ENCODE results near the gene COG8.
A peak's percentile ranks its signal among the peaks of the same experiment; 100 is the strongest.

The COG8 gene

DNA sequence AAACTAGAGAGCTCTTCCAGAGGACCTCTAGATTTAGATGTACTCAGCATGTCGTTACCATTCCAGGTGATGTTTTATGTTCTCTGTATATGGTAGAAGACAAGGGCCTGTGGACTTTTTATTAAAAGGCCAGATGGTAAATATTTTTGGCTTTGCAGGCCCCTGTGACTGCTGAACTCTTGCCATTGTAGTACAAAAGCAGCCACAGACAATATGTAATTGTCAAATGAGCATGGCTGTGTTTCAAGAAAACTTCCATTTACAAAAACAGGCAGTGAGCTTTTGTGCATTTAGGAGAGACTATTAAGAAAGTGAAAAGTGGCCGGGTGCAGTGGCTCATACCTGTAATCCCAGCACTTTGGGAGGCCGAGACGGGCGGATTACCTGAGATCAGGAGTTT lies 4.8 kb upstream of the COG8 start:
- DNase-seq: no peak

DNA sequence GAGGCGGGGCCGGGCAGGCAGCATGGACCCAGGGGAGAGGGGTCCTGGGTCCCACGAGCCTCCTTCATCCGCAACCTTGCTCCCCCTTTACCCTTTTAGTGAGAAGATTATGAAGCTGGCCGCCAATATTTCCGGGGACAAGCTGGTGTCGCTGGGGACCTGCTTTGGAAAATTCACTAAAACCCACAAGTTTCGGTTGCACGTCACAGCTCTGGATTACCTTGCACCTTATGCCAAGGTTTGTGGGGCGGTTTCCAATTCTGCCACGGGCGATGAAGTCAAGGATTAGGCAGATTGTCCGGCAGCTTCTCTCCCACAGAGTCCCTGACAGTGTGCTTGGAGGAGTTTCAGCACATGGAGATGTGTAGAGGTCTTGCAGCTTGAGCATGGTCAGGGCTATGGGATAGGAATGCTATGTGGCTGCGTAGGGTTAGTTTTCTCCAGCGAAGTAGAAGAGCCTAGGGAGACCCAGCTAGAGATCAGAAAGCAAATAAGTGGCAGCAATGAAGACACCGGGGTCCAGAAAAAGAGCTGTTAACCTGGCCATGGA lies 806 bp upstream of the COG8 start:
- DNase-seq: no peak

GRCh38 chr16:69338557-69339288 lies 641 bp downstream of the COG8 start:
- no peak for DNase-seq

- no peak for DNase-seq
Measured at GRCh38 chr16:69334696-69335095, 4.7 kb downstream of the COG8 start.

GRCh38 chr16:69330286-69331109 lies 8.9 kb downstream of the COG8 start, which contains the start of gene PDF:
Gene PDF (minus strand): TSS chr16:69330588. CDS start chr16:69330570, 18 bp downstream.
- peak; percentile 76 for DNase-seq

GRCh38 chr16:69329369-69330285 lies 9.7 kb downstream of the COG8 start:
- no peak for DNase-seq

DNA sequence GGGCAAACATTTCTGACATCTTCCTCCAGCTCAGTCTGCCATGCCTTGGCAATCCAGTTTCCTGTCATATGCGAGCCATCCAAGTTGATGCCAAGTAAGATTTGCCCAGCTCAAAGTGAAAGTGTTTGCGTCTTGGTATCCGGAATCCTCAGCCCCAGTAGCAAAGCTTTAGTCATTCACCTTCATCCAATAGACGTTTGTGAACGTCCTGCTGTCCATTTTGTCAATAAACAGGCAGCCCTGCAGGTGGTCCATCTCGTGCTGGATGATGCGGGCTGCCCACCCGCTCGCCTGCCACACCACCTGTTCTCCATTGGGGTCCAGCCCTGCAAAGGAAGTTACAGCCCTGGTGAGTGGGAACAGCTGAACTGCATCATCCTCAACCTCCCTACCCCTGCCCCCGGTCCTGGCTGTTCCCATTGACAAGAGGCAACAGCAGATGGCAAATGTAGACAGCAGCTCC lies 10.5 kb downstream of the COG8 start:
- no peak for DNase-seq

GRCh38 chr16:69327585-69328310 lies 11.6 kb downstream of the COG8 start:
- no peak for DNase-seq

GRCh38 chr16:69326172-69326873 lies 13.0 kb downstream of the COG8 start:
- DNase-seq: no peak

DNA sequence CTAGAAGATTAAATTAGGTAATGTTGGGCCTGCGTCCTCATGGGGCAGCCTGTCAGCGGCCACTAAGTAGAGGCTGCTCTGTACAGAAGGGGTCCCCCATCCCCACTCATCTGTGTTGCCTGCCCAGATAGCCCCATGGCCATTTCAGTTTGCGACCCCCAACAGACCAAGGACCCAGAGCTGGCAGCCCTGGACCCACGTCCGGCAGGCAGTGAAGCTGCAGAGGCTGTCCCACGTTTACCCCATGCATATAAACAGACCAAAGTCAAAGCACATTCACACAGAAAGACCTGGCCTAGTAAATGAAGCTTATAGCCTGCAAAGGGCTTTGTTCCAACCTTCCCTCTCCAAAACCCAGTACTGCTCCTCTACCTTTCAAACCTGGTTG lies 13.6 kb downstream of the COG8 start:
- DNase-seq: no peak

GRCh38 chr16:69324585-69325253 lies 14.6 kb downstream of the COG8 start:
- DNase-seq: no peak

DNA sequence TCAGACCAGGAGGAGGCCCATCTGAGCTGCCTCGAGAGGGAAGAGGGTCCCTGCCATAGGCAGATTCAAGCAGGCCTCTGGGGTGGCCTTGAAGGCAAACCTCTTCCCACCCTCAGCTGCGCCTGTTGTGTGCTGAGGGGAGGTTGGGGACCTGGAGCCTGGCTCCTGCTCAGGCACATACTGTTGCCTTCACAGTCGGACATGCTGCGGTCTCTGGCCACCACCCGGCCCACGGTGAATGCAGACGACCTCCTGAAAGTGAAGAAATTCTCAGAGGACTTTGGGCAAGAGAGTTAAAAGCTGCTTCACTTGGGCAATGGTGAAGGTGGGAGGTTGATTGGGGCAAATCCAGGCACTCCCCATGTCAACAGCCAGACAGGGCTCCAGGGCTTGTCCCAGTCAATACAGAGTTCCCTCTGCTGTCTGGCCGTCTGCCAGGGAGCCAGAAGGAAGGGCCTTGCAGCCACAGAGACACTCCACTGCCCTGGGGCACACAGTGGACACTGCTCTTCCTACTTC lies 15.3 kb downstream of the COG8 start:
- DNase-seq: no peak

DNA sequence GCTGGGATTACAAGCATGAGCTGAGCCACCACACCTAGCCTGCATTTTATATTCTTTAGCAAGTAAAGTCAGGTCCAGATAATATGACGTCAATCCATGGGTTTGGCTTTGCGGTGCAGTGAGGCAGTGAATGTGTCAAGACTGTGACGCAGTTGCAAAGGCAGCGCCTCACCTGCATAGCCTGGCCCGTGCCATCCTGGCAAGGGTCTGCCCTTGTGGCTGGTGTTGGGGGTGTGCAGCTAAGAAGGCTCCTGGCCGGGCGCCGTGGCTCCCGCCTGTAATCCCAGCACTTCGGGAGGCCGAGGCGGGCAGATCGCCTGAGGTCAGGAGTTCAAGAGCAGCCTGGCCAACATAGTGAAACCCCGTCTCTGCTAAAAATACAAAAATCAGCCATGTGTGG lies 15.9 kb downstream of the COG8 start:
- DNase-seq: no peak

DNA sequence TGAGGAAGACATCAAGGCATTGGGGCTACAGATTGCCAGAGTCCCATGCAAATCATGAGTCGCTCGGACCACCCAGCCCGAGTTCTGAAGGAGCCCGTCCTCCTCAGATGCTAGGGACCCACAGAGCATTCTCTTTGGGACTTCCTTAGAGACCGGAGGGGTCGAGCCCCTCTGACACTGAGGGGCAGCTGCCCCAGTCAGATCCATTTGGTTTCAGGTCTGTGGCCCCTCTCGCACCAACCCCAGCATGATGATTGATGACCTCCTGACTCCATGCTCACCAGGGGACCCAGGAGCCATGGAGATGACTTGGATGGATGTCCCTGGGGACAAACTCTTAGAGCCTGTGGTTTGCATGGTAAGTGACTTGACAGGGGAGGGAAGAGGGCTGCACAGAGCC lies 17.0 kb downstream of the COG8 start:
- DNase-seq: no peak

DNA sequence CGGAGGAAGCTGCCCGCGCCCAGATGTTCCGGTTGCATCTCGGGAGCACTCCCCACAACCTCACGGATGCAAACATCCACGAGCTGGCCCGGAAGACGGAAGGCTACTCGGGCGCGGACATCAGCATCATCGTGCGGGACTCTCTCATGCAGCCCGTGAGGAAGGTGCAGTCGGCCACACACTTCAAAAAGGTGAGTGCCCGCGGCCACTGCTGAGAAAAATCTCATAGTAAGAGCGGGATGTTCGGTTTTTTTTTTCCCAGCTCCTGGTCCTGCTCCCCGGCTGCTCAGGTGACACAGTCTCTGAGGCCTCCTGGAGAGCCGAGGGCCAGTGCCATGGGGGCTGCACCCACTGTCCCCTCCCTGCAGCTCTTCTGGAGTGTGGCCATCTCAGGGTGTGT lies 18.3 kb downstream of the COG8 start:
- DNase-seq: no peak

- DNase-seq: no peak
Measured at GRCh38 chr16:69320740-69321073, 18.7 kb downstream of the COG8 start.

GRCh38 chr16:69319826-69320739 lies 19.3 kb downstream of the COG8 start:
- no peak for DNase-seq

- no peak for DNase-seq
Measured at GRCh38 chr16:69319381-69319780, 20.0 kb downstream of the COG8 start.

DNA sequence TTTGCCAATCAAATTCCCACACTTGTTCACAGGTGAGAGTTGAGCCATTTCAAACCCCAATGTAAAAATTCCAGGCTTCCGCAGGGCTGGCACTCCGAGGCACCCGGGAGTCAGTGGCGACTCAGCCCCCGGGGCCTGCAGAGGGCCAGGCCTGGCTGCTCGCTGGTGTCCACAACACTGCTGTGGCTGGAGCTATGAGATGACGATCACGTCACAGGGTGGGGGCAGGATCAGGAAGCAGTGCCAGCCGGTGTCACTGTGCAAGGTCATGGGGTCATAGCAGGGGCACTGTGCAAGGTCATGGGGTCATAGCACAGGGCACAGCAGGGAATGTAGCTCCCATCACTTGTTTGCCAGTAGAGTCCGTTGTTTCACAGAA lies 20.5 kb downstream of the COG8 start:
- no peak for DNase-seq
